ENCODE results near the gene SYNE1.

The SYNE1 gene

DNA sequence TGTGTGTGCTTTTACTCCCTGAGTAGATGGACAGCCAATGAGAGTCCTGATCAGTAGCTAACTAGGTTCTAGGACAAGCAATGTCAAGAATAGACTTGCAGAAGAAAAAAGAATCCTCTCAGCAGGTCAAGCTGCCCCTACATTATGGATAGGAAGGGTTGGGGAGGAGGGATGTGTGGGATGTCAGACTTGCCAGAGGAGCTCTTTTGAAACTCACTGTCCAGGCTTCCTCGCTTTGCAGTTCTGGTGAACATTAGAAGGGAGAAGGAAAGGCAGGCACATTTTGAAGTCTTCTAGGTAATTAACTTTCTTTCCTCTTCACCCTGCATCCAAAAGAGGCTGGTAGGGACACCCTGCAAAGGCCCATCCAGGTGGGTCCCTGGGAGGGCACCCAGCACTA, 48.7 kb downstream of the SYNE1 start:
- Histone ChIP-seq H4K91ac (ENCODE audit: low read depth, low read length) (no peak overlapping the region), H3K4me2 (ENCODE audit: low read length) (no peak overlapping the region), H3K14ac (ENCODE audit: low read length) (no peak overlapping the region), H3K4me3 (ENCODE audit: low read depth, low read length) (no peak overlapping the region), H3K79me1 (ENCODE audit: low read length) (no peaks in the 10 kb centered on the region), H2BK5ac (ENCODE audit: low read depth, low read length, poor library complexity) (no peak overlapping the region), H3K4ac (ENCODE audit: low read depth, low read length) (no peak overlapping the region), H3K79me2 (ENCODE audit: control insufficient read depth, insufficient read depth, low read length, poor library complexity) (no peaks in the 10 kb centered on the region), H3K36me3 (ENCODE audit: control insufficient read depth in 1 of 2, insufficient read depth in 2 of 2, low read length in 2 of 2) (no peaks in the 10 kb centered on the region), H4K8ac (ENCODE audit: low read depth, low read length) (no peak overlapping the region), H4K12ac (ENCODE audit: low read depth, low read length) (no peak overlapping the region), H3K4me1 (ENCODE audit: control insufficient read depth in 1 of 2, insufficient read depth in 2 of 2, low read length in 2 of 2) (no peaks in the 10 kb centered on the region), H2BK12ac (ENCODE audit: low read length) (no peak overlapping the region), H3K18ac (ENCODE audit: low read length) (no peak overlapping the region), H3K27ac (ENCODE audit: low read depth, low read length) (no peak overlapping the region), H3K9ac (ENCODE audit: low read length) (no peak overlapping the region), H2BK120ac (ENCODE audit: insufficient read depth, low read length, poor library complexity) (no peak overlapping the region), H2AFZ (ENCODE audit: insufficient read depth, low read length, poor library complexity) (no peak overlapping the region), H3K23ac (ENCODE audit: low read length) (no peak overlapping the region), H3K9me3 (ENCODE audit: insufficient read depth, low read depth, low read length) (no peaks in the 10 kb centered on the region), H3K27me3 (ENCODE audit: insufficient read depth, low read length) (no peaks in the 10 kb centered on the region), H2AK5ac (ENCODE audit: low read length) (no peak overlapping the region)
- no CpG with 5 or more reads among the region's 1 CpG for WGBS (ENCODE audit: extremely low coverage, insufficient coverage, insufficient read length)
- no peak for DNase-seq

DNA sequence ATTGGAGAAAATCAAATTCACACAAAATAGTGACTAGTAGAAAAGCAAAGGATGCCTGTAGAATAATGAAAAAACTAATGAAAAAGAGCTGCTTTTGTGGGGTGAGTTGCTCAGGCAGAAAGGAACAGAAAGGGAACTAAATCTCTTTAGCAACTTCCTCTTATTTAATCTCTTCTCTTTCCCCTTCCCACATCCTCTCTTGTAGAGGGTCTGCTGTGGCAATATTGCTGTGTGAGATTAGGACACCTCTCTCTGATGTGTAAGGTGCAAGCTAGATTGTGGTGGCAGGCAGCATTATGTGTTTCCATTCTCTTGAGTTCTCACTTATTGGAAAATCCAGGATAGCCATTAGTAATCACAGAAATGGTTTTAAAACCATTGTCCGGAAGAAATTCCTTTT, 49.7 kb downstream of the SYNE1 start:
- no peak for DNase-seq
- Histone ChIP-seq H3K4me1 (ENCODE audit: control insufficient read depth in 1 of 2, insufficient read depth in 2 of 2, low read length in 2 of 2) (no peaks in the 10 kb centered on the region), H3K23ac (ENCODE audit: low read length) (no peak overlapping the region), H4K12ac (ENCODE audit: low read depth, low read length) (no peak overlapping the region), H3K36me3 (ENCODE audit: control insufficient read depth in 1 of 2, insufficient read depth in 2 of 2, low read length in 2 of 2) (no peaks in the 10 kb centered on the region), H3K27me3 (ENCODE audit: insufficient read depth, low read length) (no peaks in the 10 kb centered on the region), H3K79me2 (ENCODE audit: control insufficient read depth, insufficient read depth, low read length, poor library complexity) (no peaks in the 10 kb centered on the region), H2BK12ac (ENCODE audit: low read length) (no peak overlapping the region), H3K79me1 (ENCODE audit: low read length) (no peaks in the 10 kb centered on the region), H2AK5ac (ENCODE audit: low read length) (no peak overlapping the region), H2BK120ac (ENCODE audit: insufficient read depth, low read length, poor library complexity) (no peak overlapping the region), H2AFZ (ENCODE audit: insufficient read depth, low read length, poor library complexity) (no peak overlapping the region), H2BK5ac (ENCODE audit: low read depth, low read length, poor library complexity) (no peak overlapping the region), H3K14ac (ENCODE audit: low read length) (no peak overlapping the region), H3K9me3 (ENCODE audit: insufficient read depth, low read depth, low read length) (no peaks in the 10 kb centered on the region), H3K27ac (ENCODE audit: low read depth, low read length) (no peak overlapping the region), H3K4ac (ENCODE audit: low read depth, low read length) (no peak overlapping the region), H3K4me3 (ENCODE audit: low read depth, low read length) (no peak overlapping the region), H3K18ac (ENCODE audit: low read length) (no peak overlapping the region), H3K4me2 (ENCODE audit: low read length) (no peak overlapping the region), H3K9ac (ENCODE audit: low read length) (no peak overlapping the region), H4K8ac (ENCODE audit: low read depth, low read length) (no peak overlapping the region), H4K91ac (ENCODE audit: low read depth, low read length) (no peak overlapping the region)
- WGBS (ENCODE audit: extremely low coverage, insufficient coverage, insufficient read length) = no CpG with 5 or more reads among the region's 1 CpG

DNA sequence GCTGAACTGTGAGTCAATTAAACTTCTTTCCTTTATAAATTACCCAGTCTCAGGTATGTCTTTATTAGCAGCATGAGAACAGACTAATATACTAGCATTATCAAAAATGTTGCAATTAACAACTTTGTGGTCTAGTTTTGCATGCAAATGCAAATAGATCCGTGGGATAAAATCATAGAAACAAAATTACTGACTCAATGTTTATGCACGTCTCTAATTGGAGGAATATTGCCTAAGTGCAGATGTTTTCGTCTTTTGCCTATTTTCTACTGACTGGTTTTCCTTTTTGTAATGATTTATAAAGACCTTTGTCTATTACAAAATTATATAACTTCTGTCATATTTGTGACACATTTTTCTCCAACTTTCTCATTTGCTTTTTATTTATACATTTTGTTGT, 51.9 kb downstream of the SYNE1 start:
- Histone ChIP-seq H2BK12ac (ENCODE audit: low read length) (no peak overlapping the region), H2AFZ (ENCODE audit: insufficient read depth, low read length, poor library complexity) (no peak overlapping the region), H3K9ac (ENCODE audit: low read length) (no peak overlapping the region), H4K91ac (ENCODE audit: low read depth, low read length) (no peak overlapping the region), H3K4me2 (ENCODE audit: low read length) (no peak overlapping the region), H3K36me3 (ENCODE audit: control insufficient read depth in 1 of 2, insufficient read depth in 2 of 2, low read length in 2 of 2) (no peaks in the 10 kb centered on the region), H4K12ac (ENCODE audit: low read depth, low read length) (no peak overlapping the region), H3K23ac (ENCODE audit: low read length) (no peak overlapping the region), H3K4me3 (ENCODE audit: low read depth, low read length) (no peak overlapping the region), H2BK120ac (ENCODE audit: insufficient read depth, low read length, poor library complexity) (no peak overlapping the region), H3K4ac (ENCODE audit: low read depth, low read length) (no peak overlapping the region), H3K79me1 (ENCODE audit: low read length) (no peaks in the 10 kb centered on the region), H3K27me3 (ENCODE audit: insufficient read depth, low read length) (no peaks in the 10 kb centered on the region), H3K14ac (ENCODE audit: low read length) (no peak overlapping the region), H3K27ac (ENCODE audit: low read depth, low read length) (no peak overlapping the region), H4K8ac (ENCODE audit: low read depth, low read length) (no peak overlapping the region), H2AK5ac (ENCODE audit: low read length) (no peak overlapping the region), H3K18ac (ENCODE audit: low read length) (no peak overlapping the region), H2BK5ac (ENCODE audit: low read depth, low read length, poor library complexity) (no peak overlapping the region), H3K9me3 (ENCODE audit: insufficient read depth, low read depth, low read length) (no peaks in the 10 kb centered on the region), H3K79me2 (ENCODE audit: control insufficient read depth, insufficient read depth, low read length, poor library complexity) (no peaks in the 10 kb centered on the region), H3K4me1 (ENCODE audit: control insufficient read depth in 1 of 2, insufficient read depth in 2 of 2, low read length in 2 of 2) (no peaks in the 10 kb centered on the region)
- WGBS (ENCODE audit: extremely low coverage, insufficient coverage, insufficient read length) = no CpG with 5 or more reads among the region's 3 CpGs
- no peak for DNase-seq

DNA sequence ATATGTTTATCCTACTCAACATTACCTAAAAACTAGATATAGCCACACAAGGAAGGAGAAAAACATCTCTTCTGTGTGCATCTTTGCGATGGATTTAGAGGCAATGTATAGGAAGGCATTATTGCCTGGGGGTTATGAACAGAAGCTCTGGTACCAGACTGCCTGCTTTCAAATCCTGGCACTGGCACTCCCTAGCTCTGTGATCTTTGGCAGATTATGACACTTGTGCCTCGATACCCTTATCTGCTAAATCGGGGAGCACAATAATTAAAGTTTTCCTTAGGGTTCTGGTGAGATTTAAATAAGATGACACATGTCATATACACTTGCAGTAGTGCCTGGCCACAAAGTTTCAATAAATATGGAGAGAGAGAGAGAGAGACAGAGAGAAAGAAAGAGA, 53.3 kb downstream of the SYNE1 start:
- Histone ChIP-seq H3K9me3 (ENCODE audit: insufficient read depth, low read depth, low read length) (no peaks in the 10 kb centered on the region), H3K18ac (ENCODE audit: low read length) (no peak overlapping the region), H3K4me2 (ENCODE audit: low read length) (no peak overlapping the region), H3K23ac (ENCODE audit: low read length) (no peak overlapping the region), H4K8ac (ENCODE audit: low read depth, low read length) (no peak overlapping the region), H3K79me1 (ENCODE audit: low read length) (no peaks in the 10 kb centered on the region), H3K9ac (ENCODE audit: low read length) (no peak overlapping the region), H3K36me3 (ENCODE audit: control insufficient read depth in 1 of 2, insufficient read depth in 2 of 2, low read length in 2 of 2) (no peaks in the 10 kb centered on the region), H3K4ac (ENCODE audit: low read depth, low read length) (no peak overlapping the region), H3K4me1 (ENCODE audit: control insufficient read depth in 1 of 2, insufficient read depth in 2 of 2, low read length in 2 of 2) (no peaks in the 10 kb centered on the region), H2BK12ac (ENCODE audit: low read length) (no peak overlapping the region), H3K27me3 (ENCODE audit: insufficient read depth, low read length) (no peaks in the 10 kb centered on the region), H2BK120ac (ENCODE audit: insufficient read depth, low read length, poor library complexity) (no peak overlapping the region), H4K12ac (ENCODE audit: low read depth, low read length) (no peak overlapping the region), H2AK5ac (ENCODE audit: low read length) (no peak overlapping the region), H2BK5ac (ENCODE audit: low read depth, low read length, poor library complexity) (no peak overlapping the region), H3K4me3 (ENCODE audit: low read depth, low read length) (no peak overlapping the region), H3K27ac (ENCODE audit: low read depth, low read length) (no peak overlapping the region), H3K79me2 (ENCODE audit: control insufficient read depth, insufficient read depth, low read length, poor library complexity) (no peaks in the 10 kb centered on the region), H2AFZ (ENCODE audit: insufficient read depth, low read length, poor library complexity) (no peak overlapping the region), H4K91ac (ENCODE audit: low read depth, low read length) (no peak overlapping the region), H3K14ac (ENCODE audit: low read length) (no peak overlapping the region)
- DNase-seq = no peak
- WGBS (ENCODE audit: extremely low coverage, insufficient coverage, insufficient read length) = no CpG with 5 or more reads among the region's 3 CpGs

Measured in trophoblast cell (in vitro differentiated cells and primary cell).